ENCODE results near the gene CEP63.

- TF ChIP-seq KDM1A (IDR thresholded peaks at IDR 0.05; ENCODE audit: borderline replicate concordance, low read length), result no peak
- no peak for TF ChIP-seq EGR1 (IDR thresholded peaks at IDR 0.05; ENCODE audit: borderline replicate concordance, low read depth, low read length)
- TF ChIP-seq, protein P1, sequence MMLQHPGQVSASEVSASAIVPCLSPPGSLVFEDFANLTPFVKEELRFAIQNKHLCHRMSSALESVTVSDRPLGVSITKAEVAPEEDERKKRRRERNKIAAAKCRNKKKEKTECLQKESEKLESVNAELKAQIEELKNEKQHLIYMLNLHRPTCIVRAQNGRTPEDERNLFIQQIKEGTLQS (IDR thresholded peaks at IDR 0.05; ENCODE audit: insufficient read depth, low read depth, low read length), result no peak
- TF ChIP-seq GABPA (IDR thresholded peaks at IDR 0.05; ENCODE audit: borderline replicate concordance, insufficient read depth, low read length), result no peak
- no peak for TF ChIP-seq YY1 (IDR thresholded peaks at IDR 0.05; ENCODE audit: low read depth, low read length)
- no peak for TF ChIP-seq MAX (IDR thresholded peaks at IDR 0.05)
- no peak for TF ChIP-seq NRF1 (IDR thresholded peaks at IDR 0.05; ENCODE audit: low read depth, low read length)
- TF ChIP-seq EP300 (IDR thresholded peaks at IDR 0.05; ENCODE audit: borderline replicate concordance in 1 of 2, low read depth in 2 of 2, low read length in 2 of 2), result no peak
- TF ChIP-seq, protein P2, sequence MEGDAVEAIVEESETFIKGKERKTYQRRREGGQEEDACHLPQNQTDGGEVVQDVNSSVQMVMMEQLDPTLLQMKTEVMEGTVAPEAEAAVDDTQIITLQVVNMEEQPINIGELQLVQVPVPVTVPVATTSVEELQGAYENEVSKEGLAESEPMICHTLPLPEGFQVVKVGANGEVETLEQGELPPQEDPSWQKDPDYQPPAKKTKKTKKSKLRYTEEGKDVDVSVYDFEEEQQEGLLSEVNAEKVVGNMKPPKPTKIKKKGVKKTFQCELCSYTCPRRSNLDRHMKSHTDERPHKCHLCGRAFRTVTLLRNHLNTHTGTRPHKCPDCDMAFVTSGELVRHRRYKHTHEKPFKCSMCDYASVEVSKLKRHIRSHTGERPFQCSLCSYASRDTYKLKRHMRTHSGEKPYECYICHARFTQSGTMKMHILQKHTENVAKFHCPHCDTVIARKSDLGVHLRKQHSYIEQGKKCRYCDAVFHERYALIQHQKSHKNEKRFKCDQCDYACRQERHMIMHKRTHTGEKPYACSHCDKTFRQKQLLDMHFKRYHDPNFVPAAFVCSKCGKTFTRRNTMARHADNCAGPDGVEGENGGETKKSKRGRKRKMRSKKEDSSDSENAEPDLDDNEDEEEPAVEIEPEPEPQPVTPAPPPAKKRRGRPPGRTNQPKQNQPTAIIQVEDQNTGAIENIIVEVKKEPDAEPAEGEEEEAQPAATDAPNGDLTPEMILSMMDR (IDR thresholded peaks at IDR 0.05; ENCODE audit: control extremely low read depth in 1 of 3, insufficient read depth in 1 of 3, low read depth in 1 of 3, low read length in 3 of 3), result no peak
- no peak for TF ChIP-seq ZNF274 (IDR thresholded peaks at IDR 0.05; ENCODE audit: borderline replicate concordance, extremely low read depth, low read length)
These were observed 117.6 kb downstream of the CEP63 start for GRCh38 chr3:134603480-134603879.

Measured in H1 (cell line).